Liver (tissue), 3 donors: ENCODE results near the gene PPP6C.

Source experiments
- ATF3 ChIP-seq: IDR thresholded peaks from 2 replicates; pipeline ENCODE4 v1.6.1; 2016; ENCODE audit warnings: antibody characterized with exemption
- CTCF ChIP-seq: fragments of 150-350 bp; IDR thresholded peaks from 2 replicates; pipeline ENCODE4 v1.5.1; 2017; ENCODE audit warnings: improper control_type of control experiment, low read depth, low read length; ENCODE audit not compliant: missing input control
- TAF1 ChIP-seq: conservative IDR thresholded peaks from 2 replicates; pipeline ENCODE4 v1.6.1; 2016; ENCODE audit warnings: antibody characterized with exemption, mild to moderate bottlenecking
- donor health status: healthy.
- donor health status: healthy.

- TF ChIP-seq CTCF (no peak), TAF1 (no peak), ATF3 (no peak)
These were observed 63.4 kb downstream of the PPP6C start for GRCh38 chr9:125126019-125126746.
